ENCODE measurements around the gene ZSWIM5.
"Not testable (repeated sequence)": the region's sequence is repeated elsewhere in the genome, so short reads cannot be mapped to it uniquely, and the experiment has no call there.

DNA sequence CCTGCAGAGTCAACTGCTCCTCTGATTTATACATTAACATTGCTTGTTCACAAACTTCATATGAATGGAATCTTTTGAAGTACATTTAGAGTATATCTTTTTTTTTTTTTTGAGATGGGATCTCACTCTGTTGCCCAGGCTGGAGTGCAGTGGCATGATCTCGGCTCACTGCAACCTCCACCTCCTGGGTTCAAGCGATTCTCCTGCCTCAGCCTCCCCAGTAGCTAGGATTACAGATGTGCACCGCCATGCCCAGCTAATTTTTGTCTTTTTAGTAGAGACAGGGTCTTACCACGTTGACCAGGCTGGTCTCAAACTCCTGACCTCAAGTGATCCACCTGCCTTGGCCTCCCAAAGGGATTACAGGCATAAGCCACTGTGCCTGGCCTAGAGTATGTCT, 229.0 kb downstream of the ZSWIM5 start:
- TF ChIP-seq POLR2A (IDR thresholded peaks at IDR 0.05): not testable (repeated sequence)
- TF ChIP-seq, protein P1, sequence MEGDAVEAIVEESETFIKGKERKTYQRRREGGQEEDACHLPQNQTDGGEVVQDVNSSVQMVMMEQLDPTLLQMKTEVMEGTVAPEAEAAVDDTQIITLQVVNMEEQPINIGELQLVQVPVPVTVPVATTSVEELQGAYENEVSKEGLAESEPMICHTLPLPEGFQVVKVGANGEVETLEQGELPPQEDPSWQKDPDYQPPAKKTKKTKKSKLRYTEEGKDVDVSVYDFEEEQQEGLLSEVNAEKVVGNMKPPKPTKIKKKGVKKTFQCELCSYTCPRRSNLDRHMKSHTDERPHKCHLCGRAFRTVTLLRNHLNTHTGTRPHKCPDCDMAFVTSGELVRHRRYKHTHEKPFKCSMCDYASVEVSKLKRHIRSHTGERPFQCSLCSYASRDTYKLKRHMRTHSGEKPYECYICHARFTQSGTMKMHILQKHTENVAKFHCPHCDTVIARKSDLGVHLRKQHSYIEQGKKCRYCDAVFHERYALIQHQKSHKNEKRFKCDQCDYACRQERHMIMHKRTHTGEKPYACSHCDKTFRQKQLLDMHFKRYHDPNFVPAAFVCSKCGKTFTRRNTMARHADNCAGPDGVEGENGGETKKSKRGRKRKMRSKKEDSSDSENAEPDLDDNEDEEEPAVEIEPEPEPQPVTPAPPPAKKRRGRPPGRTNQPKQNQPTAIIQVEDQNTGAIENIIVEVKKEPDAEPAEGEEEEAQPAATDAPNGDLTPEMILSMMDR (IDR thresholded peaks at IDR 0.05): not testable (repeated sequence)

Measured in transverse colon (tissue), 3 donors.